Amygdala (tissue), 56 donors: ENCODE results near the gene LRRTM3.

Source experiments
- DNase-seq, 56 donors: peaks; one replicate each; lab custom pipeline; 2025; lab: John Stamatoyannopoulos, UW

The LRRTM3 gene

DNA sequence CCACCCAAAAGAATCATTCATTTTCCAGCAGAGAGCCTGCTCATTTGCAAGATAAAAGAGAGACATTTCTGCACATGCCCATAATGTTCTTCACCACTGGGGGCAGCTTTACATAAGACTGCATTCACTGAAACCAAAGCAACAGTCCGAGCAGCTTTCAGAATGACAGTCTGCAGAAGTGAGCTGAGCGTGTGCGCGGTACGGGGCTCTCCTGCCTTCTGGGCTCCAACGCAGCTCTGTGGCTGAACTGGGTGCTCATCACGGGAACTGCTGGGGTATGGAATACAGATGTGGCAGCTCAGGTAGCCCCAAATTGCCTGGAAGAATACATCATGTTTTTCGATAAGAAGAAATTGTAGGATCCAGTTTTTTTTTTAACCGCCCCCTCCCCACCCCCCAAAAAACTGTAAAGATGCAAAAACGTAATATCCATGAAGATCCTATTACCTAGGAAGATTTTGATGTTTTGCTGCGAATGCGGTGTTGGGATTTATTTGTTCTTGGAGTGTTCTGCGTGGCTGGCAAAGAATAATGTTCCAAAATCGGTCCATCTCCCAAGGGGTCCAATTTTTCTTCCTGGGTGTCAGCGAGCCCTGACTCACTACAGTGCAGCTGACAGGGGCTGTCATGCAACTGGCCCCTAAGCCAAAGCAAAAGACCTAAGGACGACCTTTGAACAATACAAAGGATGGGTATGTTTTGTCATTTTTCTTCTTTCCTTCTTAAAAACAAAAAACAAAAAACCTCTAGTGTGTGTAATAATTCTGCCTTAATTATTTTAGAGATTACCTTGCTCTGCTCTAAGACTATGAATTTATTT is at the start of gene LRRTM3:
Gene LRRTM3, plus strand, starts transcription at position 141 of the 820 bp plus-strand sequence.
- DNase-seq: peak in 53 of 56 donors; percentile 7 to 91 (median 62)

DNA sequence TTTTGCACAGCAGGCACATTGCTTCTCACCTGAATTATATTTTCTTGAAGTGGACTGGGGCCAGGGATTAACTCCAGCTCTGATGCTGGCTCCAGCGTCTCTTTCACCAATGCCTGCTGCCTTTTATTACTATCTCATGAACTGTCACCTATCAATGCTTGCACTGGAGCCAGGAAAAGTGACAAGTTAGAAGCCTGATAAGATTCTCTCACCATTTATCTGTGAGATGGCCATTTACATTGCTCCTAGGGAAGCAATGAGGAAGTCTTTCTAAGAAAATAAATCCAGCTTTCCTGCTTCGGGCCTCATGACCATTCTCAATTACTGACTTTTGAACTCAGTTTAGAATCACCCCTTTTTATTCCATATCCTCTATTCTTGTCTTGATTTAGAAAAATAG is 48.5 kb upstream of the LRRTM3 start:
- no peak for DNase-seq

DNA sequence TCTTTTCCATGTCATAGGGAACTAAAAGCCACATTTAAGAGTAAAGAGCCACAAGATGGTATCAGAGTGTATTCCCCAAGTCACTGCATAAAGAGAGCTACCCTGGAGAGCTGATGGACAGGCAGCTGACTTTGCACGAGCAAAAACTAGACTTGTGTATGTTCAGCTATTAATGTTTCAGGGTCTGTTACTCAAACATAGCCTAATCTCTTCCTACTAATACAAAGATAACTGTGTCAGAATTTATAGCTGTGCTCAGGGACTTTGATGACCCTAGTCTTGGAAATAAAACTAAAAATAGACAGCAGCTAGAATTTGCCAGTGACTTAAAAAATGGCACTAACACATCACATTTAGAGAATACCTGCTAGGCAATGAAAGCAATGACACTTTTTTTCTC is 45.5 kb upstream of the LRRTM3 start:
- DNase-seq: no peak

DNA sequence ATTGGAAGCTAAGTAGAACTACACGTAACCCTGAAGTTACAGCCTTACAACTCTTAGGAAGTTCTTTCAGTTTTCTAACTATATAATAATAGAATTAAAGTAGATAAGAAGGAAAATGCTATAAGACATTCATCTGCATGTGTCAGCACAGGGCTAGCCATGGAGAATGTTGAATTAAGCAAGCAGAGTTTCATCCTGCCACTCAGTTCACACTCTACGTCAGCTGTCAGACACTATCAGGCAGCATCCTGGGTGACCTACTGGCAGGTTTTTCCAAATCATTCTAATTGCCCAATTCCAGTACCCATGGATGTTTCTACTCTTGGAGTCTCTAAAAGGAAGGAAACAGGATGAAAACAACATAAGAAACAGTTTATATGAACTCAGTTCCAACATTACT is 45.0 kb upstream of the LRRTM3 start:
- no peak for DNase-seq

DNA sequence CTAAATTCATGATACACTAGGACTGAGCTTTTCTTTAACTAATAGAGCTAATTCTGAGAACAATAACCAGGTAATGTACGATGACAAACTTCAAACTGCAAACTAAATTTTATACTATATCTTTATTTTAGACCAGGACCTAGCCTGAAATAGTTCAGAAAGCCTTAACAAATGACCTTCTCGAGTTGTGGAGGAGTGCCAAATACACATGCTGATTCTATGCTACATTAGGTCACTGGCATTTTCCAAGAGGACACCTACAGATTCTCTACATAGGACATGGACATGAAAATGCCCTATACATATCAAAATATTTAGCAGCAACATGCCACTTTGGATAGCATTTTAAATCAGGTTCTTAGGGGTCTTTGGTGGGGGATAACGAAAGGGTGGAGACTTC is 44.0 kb upstream of the LRRTM3 start:
- DNase-seq: no peak

GRCh38 chr10:66882271-66882670 is 43.6 kb upstream of the LRRTM3 start:
- no peak for DNase-seq

DNA sequence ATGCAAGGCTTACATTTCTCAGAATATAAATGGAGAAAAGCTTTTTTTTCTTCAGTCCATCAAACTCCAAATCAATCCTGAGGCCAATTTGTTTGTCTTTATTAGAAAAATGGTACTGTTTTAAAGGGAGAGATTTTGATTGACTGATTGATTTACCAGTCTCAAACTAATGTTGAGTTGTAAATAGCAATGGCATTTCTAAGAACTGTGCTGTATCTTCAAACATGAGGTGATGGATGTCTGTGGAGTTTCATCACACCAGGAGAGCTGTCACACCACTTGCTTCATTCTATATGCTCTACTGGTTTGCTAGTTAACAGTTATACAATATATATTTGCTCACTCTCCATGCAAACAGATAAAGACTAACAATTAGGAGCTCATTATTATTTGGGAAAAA is 39.0 kb upstream of the LRRTM3 start:
- DNase-seq: no peak

DNA sequence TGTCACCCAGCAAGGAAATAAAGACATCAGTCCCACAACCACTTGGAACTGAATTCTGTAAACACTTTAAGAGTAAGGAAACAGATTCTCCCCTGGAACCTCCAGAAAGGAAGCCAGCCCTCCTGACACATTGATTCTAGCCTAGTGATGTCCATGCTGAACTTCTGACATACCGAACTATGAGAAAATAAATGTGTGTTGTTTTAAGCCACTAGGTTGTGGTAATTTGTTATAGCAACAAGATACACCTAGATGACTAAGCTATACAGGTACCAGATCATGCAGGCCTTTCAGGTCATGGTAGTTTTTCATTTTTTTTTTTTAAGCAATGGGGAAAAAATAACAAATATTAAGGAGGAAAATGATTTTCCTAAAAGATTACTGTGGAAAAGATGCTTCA is 37.6 kb upstream of the LRRTM3 start:
- no peak for DNase-seq

DNA sequence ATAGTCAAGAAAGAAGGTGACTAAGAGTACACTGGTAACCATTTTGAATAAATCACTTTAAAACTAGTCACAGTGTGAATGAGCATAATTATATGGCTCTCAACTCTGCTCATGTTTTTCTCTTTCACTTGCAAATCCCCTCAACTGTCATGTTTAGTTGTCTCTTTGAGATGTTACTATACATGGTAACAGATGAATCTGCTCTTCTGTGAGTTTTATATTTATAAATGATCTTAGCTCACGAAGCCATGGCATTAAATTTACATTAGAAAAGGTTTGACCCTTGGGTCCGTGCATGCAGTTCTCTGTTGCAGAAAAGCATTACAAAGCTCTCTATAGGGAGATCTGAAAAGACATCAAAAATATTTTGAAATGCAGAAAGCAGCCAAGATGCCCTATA is 33.0 kb upstream of the LRRTM3 start:
- DNase-seq: no peak

GRCh38 chr10:66910671-66911070 is 15.2 kb upstream of the LRRTM3 start:
- no peak for DNase-seq

- DNase-seq: no peak
Measured at GRCh38 chr10:66916030-66916429, 9.8 kb upstream of the LRRTM3 start.

- peak in 1 of 56 donors; percentile 20 for DNase-seq
Measured at GRCh38 chr10:66917104-66917503, 8.7 kb upstream of the LRRTM3 start.

DNA sequence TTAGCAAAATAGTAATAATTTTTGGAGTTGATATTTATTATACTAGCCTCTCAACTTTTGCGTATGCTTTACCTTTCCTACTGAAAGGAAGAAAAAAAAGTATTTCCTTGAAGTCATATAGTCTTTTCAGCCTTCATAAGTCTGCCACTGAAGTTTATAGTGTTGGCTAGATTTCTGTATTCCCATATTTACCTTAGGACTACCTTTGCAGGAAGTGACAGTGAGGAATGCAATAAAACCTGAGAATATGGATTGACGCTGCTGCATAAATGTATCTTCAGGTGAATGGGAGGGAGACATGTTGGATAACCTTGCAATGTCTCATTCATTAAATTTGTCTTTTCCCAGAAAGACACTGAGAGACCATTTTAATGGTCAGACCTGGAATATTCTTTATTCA is 6.6 kb upstream of the LRRTM3 start:
- no peak for DNase-seq

DNA sequence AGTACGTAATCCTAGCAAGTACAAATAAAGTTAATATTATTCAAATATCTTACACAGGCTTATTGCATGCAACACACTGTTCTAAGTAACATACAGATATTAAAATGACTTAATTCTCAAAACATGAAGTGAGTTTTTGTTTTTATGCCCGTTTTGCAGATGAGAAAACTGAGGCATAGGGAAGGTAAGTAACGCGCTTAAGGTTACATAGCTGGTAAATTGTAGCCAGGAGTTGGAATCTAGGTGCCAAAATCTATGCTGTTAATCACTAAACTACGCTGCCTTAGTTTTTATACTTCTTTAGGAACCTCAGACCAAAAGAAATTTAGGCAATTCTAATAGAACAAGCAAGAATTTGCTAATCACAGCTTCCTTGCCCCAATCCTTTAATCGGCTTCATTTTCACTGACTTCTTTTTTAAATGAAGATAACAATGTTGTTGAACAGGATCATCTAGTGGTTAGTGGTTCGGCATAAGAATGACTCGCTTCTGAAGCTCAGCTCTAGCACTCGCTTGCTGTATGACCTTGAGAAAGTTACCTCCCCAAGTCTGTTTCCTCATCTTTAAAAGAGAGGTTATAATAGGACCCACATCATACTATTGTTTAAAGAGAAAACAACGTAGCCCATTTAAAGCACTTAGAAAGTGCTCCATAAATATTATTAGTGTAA is 1.0 kb upstream of the LRRTM3 start:
- DNase-seq: no peak

DNA sequence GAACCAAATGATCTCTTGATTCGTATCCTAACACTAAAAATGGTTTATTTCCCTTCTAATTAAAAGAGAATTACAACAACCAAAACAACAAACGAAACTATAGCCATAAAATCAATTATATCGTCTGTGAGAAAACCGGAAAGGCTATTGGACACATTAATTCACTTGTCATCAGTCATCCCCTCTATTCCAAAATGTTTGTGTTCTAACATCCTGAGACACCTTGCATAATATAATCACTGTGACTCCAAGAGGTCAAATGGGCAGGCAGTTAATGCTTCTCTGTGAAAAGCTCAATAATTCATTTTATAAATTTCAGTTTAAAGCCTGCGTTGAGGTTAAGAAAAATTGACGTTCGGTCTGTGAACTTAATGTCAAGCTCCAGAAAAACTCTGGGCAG is 463 bp upstream of the LRRTM3 start:
- no peak for DNase-seq

DNA sequence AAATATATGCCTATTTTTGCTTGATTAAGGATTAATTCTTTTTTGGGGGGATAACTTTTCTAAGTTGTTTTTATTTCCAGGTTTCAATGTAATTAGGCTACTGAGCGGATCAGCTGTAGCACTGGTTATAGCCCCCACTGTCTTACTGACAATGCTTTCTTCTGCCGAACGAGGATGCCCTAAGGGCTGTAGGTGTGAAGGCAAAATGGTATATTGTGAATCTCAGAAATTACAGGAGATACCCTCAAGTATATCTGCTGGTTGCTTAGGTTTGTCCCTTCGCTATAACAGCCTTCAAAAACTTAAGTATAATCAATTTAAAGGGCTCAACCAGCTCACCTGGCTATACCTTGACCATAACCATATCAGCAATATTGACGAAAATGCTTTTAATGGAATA is 1.0 kb downstream of the LRRTM3 start:
- DNase-seq: no peak

- DNase-seq: peak in 17 of 56 donors; percentile 1 to 54 (median 25)
Measured at GRCh38 chr10:66927251-66927935, 1.6 kb downstream of the LRRTM3 start.

DNA sequence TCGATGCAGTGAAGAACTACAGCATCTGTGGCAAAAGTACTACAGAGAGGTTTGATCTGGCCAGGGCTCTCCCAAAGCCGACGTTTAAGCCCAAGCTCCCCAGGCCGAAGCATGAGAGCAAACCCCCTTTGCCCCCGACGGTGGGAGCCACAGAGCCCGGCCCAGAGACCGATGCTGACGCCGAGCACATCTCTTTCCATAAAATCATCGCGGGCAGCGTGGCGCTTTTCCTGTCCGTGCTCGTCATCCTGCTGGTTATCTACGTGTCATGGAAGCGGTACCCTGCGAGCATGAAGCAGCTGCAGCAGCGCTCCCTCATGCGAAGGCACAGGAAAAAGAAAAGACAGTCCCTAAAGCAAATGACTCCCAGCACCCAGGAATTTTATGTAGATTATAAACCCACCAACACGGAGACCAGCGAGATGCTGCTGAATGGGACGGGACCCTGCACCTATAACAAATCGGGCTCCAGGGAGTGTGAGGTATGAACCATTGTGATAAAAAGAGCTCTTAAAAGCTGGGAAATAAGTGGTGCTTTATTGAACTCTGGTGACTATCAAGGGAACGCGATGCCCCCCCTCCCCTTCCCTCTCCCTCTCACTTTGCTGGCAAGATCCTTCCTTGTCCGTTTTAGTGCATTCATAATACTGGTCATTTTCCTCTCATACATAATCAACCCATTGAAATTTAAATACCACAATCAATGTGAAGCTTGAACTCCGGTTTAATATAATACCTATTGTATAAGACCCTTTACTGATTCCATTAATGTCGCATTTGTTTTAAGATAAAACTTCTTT is 2.3 kb downstream of the LRRTM3 start:
- DNase-seq: peak in 44 of 56 donors; percentile 1 to 69 (median 42)

DNA sequence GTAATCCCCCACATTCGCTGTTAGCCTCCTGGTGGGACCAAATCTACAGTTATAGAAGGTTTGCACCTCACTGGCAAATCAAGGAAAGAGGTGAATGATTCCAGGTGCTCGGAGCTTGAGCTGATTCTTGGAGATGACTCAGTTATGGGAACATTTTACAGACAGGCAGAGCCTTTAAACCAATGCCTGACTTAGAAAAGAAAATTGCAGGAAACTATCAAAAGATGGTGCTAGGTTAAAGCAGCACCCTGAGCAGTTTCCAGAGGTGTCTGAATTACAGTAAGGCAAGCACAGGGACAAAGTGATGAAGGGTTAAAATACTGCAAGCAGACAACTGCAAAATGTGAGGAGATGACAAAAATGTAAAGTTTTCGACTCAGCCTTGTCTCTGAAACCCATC is 2.9 kb downstream of the LRRTM3 start:
- DNase-seq: peak in 3 of 56 donors; percentile 13 to 37 (median 13)

DNA sequence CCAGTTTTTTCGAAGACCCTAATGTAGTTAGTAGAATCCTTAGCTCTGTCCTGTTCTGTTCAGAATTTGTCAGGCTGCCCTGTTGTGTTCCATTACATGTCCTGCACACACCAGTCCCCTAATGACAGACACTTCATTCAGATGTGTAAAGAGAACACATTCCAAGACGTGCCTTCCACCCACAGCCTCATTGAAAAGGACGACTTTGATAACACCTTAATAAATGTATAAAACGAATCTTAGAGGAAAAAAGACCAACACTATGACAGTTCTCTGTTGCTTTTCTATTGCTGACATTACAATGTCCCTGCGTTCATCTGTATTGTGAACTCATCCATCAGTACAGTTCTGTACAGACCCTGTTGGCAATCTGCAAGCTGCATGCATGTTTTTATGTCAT is 3.5 kb downstream of the LRRTM3 start:
- DNase-seq: peak in 11 of 56 donors; percentile 1 to 31 (median 13)
